GM12873 (cell line): ENCODE data around the gene UGT1A9.

Experiments
- TF ChIP-seq, protein P1 (sequence below): IDR thresholded peaks from 2 replicates; pipeline ENCODE4 v1.5.1; 2012; ENCODE audit warnings: low read depth, mild to moderate bottlenecking, moderate library complexity, low read length, control low read depth; ENCODE audit not compliant: insufficient read depth; ENCODE audit errors: missing control alignments

UGT1A9 gene

DNA sequence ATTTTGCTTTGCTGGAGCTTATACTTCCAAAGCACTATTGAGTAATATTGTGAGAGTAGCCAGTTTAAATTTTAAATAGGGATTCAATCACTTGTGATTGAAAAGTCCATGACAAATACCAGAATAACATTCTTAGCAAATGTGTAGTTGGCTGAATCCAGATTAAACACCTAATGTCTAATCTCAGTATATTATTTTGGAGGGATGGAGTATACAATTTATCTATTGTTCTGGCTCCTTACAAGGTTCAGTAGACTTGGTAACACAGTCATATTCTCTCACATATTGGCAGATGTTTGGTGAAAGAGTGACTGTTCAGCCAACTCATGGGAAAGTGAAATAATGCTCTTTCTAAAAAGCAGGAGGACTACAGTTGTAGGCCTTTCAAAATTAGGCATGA, 2.2 kb downstream of the UGT1A9 start:
- TF ChIP-seq, protein P1, sequence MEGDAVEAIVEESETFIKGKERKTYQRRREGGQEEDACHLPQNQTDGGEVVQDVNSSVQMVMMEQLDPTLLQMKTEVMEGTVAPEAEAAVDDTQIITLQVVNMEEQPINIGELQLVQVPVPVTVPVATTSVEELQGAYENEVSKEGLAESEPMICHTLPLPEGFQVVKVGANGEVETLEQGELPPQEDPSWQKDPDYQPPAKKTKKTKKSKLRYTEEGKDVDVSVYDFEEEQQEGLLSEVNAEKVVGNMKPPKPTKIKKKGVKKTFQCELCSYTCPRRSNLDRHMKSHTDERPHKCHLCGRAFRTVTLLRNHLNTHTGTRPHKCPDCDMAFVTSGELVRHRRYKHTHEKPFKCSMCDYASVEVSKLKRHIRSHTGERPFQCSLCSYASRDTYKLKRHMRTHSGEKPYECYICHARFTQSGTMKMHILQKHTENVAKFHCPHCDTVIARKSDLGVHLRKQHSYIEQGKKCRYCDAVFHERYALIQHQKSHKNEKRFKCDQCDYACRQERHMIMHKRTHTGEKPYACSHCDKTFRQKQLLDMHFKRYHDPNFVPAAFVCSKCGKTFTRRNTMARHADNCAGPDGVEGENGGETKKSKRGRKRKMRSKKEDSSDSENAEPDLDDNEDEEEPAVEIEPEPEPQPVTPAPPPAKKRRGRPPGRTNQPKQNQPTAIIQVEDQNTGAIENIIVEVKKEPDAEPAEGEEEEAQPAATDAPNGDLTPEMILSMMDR, result no peak

DNA sequence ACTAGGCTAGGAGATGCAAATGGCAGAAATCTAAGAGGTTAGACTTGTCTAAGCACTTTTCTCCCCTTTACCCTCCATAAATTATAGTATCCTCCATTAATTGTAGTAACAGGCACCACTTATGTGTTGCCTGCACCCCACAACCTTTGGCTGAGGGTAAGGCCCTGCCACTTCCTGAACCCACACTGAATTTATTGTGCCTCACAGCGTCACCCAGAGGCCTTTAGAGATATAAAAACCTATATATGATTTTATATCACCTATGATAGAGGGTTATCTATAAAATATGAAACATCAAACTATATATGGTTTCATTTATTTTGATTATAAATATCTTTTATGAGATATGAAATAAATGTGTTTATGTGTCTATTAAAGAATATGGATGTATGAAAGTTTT, 2.6 kb downstream of the UGT1A9 start:
- TF ChIP-seq, protein P1, result peak; percentile 8

- TF ChIP-seq, protein P1, result no peak
These were observed 3.3 kb downstream of the UGT1A9 start for GRCh38 chr2:233674995-233675394.

- TF ChIP-seq, protein P1, result no peak
These were observed 4.3 kb downstream of the UGT1A9 start for GRCh38 chr2:233676046-233676445.

DNA sequence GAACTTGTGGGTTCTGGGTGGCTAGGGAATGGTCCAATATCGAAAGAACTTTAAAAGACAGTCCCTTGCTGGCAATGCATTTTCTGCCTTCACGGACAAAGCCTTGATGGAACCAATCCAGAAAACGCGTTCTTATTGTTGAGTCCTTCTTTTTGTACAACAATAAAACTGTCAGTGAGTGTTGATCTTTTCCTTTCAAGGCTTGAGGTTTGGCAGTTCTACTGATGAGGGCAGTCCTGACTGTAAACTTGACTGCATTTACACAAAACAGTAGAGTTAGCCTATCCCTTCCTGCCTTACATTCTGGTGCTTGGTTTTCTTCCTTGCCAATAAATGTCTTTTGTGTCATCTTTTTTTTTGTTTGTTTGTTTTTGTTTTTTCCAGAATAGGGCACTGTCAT, 7.5 kb downstream of the UGT1A9 start:
- TF ChIP-seq, protein P1, result no peak

- TF ChIP-seq, protein P1, result no peak
These were observed 8.8 kb downstream of the UGT1A9 start for GRCh38 chr2:233680361-233681045.

DNA sequence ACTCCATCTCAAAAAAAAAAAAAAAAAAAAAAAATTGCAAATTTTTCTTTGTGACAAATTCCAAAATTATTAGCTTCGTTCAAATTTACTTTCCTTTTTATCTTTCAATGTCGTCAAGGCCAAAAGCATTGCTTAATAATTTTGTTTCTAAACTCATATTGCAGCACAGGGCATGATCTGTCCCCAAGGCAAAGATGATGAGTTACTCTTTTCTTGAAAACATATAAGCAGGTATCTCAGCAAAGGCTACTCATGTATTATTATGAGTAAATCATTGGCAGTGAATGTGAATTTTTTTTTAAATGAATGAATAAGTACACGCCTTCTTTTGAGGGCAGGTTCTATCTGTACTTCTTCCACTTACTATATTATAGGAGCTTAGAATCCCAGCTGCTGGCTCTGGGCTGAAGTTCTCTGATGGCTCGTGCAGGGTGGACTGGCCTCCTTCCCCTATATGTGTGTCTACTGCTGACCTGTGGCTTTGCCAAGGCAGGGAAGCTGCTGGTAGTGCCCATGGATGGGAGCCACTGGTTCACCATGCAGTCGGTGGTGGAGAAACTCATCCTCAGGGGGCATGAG, 9.9 kb downstream of the UGT1A9 start, which contains the start of gene UGT1A7:
Gene UGT1A7, plus strand, starts transcription at position 381 of the 579 bp plus-strand sequence. Its CDS starts 37 bp downstream, at position 418.
- TF ChIP-seq, protein P1, result no peak
